MM.1S (cell line): Measurements from ENCODE around the gene NDUFAB1.

Source experiments
- DNase-seq: peaks from one replicate; pipeline ENCODE4 v3.0.0-alpha.2; 2015
- H2AFZ ChIP-seq: fragments of 300-600 bp; sonication (generic); 2 replicates; pipeline ENCODE4 v1.6.0; 2016; ENCODE audit warnings: antibody characterized with exemption, low read length
- H3F3A ChIP-seq: fragments of 300-600 bp; sonication (generic); 2 replicates; pipeline ENCODE4 v1.6.1; 2016; ENCODE audit warnings: mild to moderate bottlenecking, antibody characterized with exemption, low read length, moderate library complexity, mixed read lengths; ENCODE audit not compliant: insufficient read depth
- H3K27ac ChIP-seq: fragments of 300-600 bp; sonication (generic); 2 replicates; pipeline ENCODE4 v1.5.1; 2016; ENCODE audit warnings: mild to moderate bottlenecking, low read length
- H3K27me3 ChIP-seq: fragments of 300-600 bp; sonication (generic); replicated peaks from 2 replicates; pipeline ENCODE4 v1.6.0; 2016; ENCODE audit warnings: low read length; ENCODE audit not compliant: insufficient read depth
- H3K36me3 ChIP-seq: fragments of 300-600 bp; sonication (generic); replicated peaks from 2 replicates; pipeline ENCODE4 v1.6.1; 2016; ENCODE audit warnings: mild to moderate bottlenecking, low read length, mixed read lengths; ENCODE audit not compliant: insufficient read depth
- H3K4me1 ChIP-seq: fragments of 300-600 bp; sonication (generic); 2 replicates; pipeline ENCODE4 v1.6.1; 2016; ENCODE audit warnings: low read length, mixed read lengths
- H3K4me2 ChIP-seq: fragments of 300-600 bp; sonication (generic); 2 replicates; pipeline ENCODE4 v1.6.0; 2016; ENCODE audit warnings: low read depth, low read length
- H3K4me3 ChIP-seq: fragments of 300-600 bp; sonication (generic); 2 replicates; pipeline ENCODE4 v1.5.1; 2016; ENCODE audit warnings: low read length, mixed read lengths
- H3K79me2 ChIP-seq: fragments of 300-600 bp; sonication (generic); 2 replicates; pipeline ENCODE4 v1.6.1; 2016; ENCODE audit warnings: mixed run types, low read length, mixed read lengths
- H3K9ac ChIP-seq: fragments of 300-600 bp; sonication (generic); 2 replicates; pipeline ENCODE4 v1.6.1; 2016; ENCODE audit warnings: low read length, mixed read lengths
- H3K9me2 ChIP-seq: fragments of 300-600 bp; sonication (generic); replicated peaks from 2 replicates; pipeline ENCODE4 v1.6.1; 2016; ENCODE audit warnings: mild to moderate bottlenecking, low read length, mixed read lengths; ENCODE audit not compliant: insufficient read depth
- H3K9me3 ChIP-seq: fragments of 300-600 bp; sonication (generic); replicated peaks from 2 replicates; pipeline ENCODE4 v1.6.1; 2016; ENCODE audit warnings: mild to moderate bottlenecking, low read length, mixed read lengths; ENCODE audit not compliant: insufficient read depth
- H4K20me1 ChIP-seq: fragments of 300-600 bp; sonication (generic); 2 replicates; pipeline ENCODE4 v1.6.1; 2016; ENCODE audit warnings: mild to moderate bottlenecking, low read length, moderate library complexity, mixed read lengths; ENCODE audit not compliant: insufficient read depth
- EZH2 ChIP-seq: fragments of 300-600 bp; sonication (generic); optimal IDR thresholded peaks from 2 replicates; pipeline ENCODE3; 2017; ENCODE audit warnings: low read depth, mild to moderate bottlenecking, antibody characterized with exemption, low read length, mixed read lengths
- EZH2phosphoT487 ChIP-seq: fragments of 300-600 bp; sonication (generic); IDR thresholded peaks from 2 replicates; pipeline ENCODE4 v1.6.1; 2018; ENCODE audit warnings: antibody characterized with exemption, low read length
- TF ChIP-seq, protein P1 (sequence below): fragments of 300-600 bp; sonication (generic); IDR thresholded peaks from 2 replicates; pipeline ENCODE4 v1.5.1; 2016; ENCODE audit warnings: antibody characterized with exemption, low read length, mixed read lengths

The NDUFAB1 gene

DNA sequence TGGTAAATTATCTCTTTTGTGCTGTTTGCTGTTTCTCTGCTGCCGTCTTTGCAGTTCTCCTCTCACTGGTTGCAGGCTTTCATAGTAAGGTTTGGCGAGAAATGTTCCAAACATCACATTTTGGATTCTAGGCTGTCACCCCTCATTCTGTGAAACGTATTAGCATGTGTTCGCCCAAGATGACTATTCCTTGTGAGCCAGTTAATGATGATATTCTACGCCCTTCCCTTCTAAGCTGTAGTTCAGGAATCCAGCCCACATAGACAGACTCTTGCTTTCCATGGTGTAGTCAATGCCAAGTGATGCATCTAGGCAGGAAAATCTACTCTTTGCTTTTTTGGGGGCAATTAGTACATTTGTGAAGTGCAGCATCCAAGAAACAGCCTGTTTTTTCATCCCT lies 24.2 kb downstream of the NDUFAB1 start:
- Histone ChIP-seq H2AFZ (no peak overlapping the region), H3K36me3 (no peaks in the 10 kb centered on the region)

DNA sequence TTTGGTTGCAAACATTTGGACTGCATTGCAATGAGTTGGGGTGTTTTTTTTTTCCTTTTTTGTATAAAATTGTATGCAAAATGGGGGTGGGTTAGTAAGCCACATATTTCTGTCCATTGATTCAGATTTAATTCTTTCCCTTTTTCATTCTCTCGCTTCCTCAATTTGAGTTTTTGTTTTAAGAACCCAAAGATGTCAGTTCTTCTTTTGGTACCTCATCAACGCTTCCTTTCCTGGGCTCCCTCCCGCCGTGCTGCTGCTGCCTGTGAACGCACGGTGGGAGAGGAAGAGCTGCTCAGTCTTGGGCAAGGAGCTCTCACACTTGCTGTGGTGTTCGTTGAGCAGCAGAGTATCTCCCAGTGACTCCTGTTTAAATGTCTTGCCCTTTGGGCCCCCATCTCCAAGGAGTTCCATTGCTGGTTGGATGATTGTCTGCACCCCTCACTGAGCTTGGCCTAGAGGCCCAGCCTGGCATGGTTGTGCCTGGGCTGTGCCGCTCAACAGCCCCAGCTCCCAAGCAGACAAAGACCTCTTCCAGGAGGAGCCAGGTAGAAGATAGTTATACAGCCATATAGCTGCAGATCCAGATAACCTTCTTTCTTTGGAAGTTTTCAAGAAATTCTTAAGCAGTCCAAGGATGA lies 25.0 kb downstream of the NDUFAB1 start:
- TF ChIP-seq, protein P1, sequence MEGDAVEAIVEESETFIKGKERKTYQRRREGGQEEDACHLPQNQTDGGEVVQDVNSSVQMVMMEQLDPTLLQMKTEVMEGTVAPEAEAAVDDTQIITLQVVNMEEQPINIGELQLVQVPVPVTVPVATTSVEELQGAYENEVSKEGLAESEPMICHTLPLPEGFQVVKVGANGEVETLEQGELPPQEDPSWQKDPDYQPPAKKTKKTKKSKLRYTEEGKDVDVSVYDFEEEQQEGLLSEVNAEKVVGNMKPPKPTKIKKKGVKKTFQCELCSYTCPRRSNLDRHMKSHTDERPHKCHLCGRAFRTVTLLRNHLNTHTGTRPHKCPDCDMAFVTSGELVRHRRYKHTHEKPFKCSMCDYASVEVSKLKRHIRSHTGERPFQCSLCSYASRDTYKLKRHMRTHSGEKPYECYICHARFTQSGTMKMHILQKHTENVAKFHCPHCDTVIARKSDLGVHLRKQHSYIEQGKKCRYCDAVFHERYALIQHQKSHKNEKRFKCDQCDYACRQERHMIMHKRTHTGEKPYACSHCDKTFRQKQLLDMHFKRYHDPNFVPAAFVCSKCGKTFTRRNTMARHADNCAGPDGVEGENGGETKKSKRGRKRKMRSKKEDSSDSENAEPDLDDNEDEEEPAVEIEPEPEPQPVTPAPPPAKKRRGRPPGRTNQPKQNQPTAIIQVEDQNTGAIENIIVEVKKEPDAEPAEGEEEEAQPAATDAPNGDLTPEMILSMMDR, result no peak
- no peak for TF ChIP-seq EZH2
- no peak for TF ChIP-seq EZH2phosphoT487
- Histone ChIP-seq H2AFZ (no peak overlapping the region), H3K9ac (no peak overlapping the region), H3K9me3 (no peaks in the 10 kb centered on the region), H3K4me2 (no peak overlapping the region), H3K9me2 (no peaks in the 10 kb centered on the region), H3K36me3 (no peaks in the 10 kb centered on the region), H3K4me3 (no peak overlapping the region), H3K79me2 (no peaks in the 10 kb centered on the region), H4K20me1 (no peaks in the 10 kb centered on the region; the same call in 1 of the 2 replicates), H3K27me3 (no peaks in the 10 kb centered on the region), H3F3A (no peaks in the 10 kb centered on the region), H3K4me1 (no peaks in the 10 kb centered on the region), H3K27ac (no peak overlapping the region)
- no peak for DNase-seq

More for the DNA sequence above, 24.2 kb downstream of the NDUFAB1 start:
- H3K9me3 ChIP-seq, result no peaks in the 10 kb centered on the region
- H3K79me2 ChIP-seq, result no peaks in the 10 kb centered on the region
- no peaks in the 10 kb centered on the region for H3K9me2 ChIP-seq
- no peak for DNase-seq
- no peaks in the 10 kb centered on the region; the same call in 1 of the 2 replicates for H4K20me1 ChIP-seq
- H3K4me3 ChIP-seq, result no peak overlapping the region
- H3K27me3 ChIP-seq, result no peaks in the 10 kb centered on the region
- TF ChIP-seq, protein P1, result no peak
- TF ChIP-seq EZH2 (no peak), EZH2phosphoT487 (no peak)
- H3F3A ChIP-seq, result no peaks in the 10 kb centered on the region
- no peak overlapping the region for H3K4me2 ChIP-seq
- H3K27ac ChIP-seq, result no peak overlapping the region
- H3K9ac ChIP-seq, result no peak overlapping the region
- no peaks in the 10 kb centered on the region for H3K4me1 ChIP-seq

DNA sequence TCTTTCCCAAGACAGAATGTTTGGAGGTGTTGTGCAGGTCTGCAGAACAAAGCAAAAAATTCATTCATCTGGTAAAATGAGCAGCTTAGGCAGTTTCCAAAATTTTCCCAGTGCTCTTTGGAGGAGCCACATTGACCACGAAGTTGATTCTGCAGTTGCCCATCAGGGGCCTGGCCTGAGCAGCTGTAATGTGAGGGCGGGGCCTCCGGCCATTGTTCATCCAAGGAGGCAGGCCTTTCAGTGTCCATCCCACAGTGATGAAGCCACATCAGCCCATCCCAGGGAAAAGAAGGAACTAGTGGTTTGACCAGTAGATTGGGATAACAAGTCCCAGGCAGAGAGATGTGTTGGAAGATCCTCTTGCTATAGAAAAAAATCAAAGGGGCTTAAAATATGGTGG lies 28.5 kb downstream of the NDUFAB1 start:
- Histone ChIP-seq H3K27me3 (no peaks in the 10 kb centered on the region), H3K27ac (no peak overlapping the region), H3K9ac (no peak overlapping the region), H4K20me1 (no peaks in the 10 kb centered on the region; the same call in 1 of the 2 replicates), H3K4me1 (no peaks in the 10 kb centered on the region), H3K4me3 (no peak overlapping the region), H3K9me3 (no peaks in the 10 kb centered on the region), H3K4me2 (no peak overlapping the region), H3K36me3 (no peaks in the 10 kb centered on the region; the same call in 1 of the 2 replicates), H2AFZ (no peak overlapping the region), H3K79me2 (no peaks in the 10 kb centered on the region; the same call in 1 of the 2 replicates), H3F3A (no peaks in the 10 kb centered on the region), H3K9me2 (no peaks in the 10 kb centered on the region)
- TF ChIP-seq EZH2 (no peak), EZH2phosphoT487 (no peak)
- DNase-seq, result no peak

DNA sequence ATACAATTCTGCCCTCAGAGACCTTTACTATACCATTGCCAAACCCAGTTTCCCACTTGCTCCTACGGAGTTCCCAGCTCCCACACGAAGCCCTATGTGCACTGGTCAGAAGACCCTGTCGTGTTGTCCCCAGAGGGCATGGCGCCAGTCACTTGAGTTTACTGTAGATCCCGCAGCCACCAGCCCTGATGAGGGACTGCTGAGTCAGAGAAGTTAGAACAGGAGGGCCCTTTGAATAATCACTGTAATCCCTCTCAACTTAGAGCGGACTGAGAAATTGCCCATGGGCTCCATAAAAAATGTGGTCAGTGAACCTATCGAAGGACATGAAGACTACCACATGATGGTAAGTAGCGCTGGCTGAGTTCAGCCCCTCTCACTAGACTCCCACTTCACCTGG lies 29.4 kb downstream of the NDUFAB1 start:
- no peaks in the 10 kb centered on the region for H3K27me3 ChIP-seq
- no peak for DNase-seq
- no peaks in the 10 kb centered on the region for H3K4me1 ChIP-seq
- no peak overlapping the region for H3K4me3 ChIP-seq
- H3K4me2 ChIP-seq, result no peak overlapping the region
- TF ChIP-seq EZH2phosphoT487 (no peak), EZH2 (no peak)
- no peaks in the 10 kb centered on the region; the same call in 1 of the 2 replicates for H4K20me1 ChIP-seq
- H3K36me3 ChIP-seq, result no peaks in the 10 kb centered on the region; the same call in 1 of the 2 replicates
- H3K9me3 ChIP-seq, result no peaks in the 10 kb centered on the region
- H2AFZ ChIP-seq, result no peak overlapping the region
- H3K79me2 ChIP-seq, result no peaks in the 10 kb centered on the region; the same call in 1 of the 2 replicates
- H3K9me2 ChIP-seq, result no peaks in the 10 kb centered on the region
- no peak overlapping the region for H3K27ac ChIP-seq
- H3K9ac ChIP-seq, result no peak overlapping the region
- H3F3A ChIP-seq, result no peaks in the 10 kb centered on the region
